WI38 (cell line): ENCODE data around the gene PPP2R3A.

ENCODE experiments used
- H3K4me3 ChIP-seq: 2 replicates; pipeline ENCODE4 v1.5.1; 2011; ENCODE audit warnings: low read depth, mild to moderate bottlenecking, control low read depth, low read length
- TF ChIP-seq, protein P1 (sequence below): IDR thresholded peaks from 2 replicates; pipeline ENCODE4 v1.5.1; 2012; ENCODE audit warnings: low read depth, mild to moderate bottlenecking, control low read depth, low read length

Gene PPP2R3A

DNA sequence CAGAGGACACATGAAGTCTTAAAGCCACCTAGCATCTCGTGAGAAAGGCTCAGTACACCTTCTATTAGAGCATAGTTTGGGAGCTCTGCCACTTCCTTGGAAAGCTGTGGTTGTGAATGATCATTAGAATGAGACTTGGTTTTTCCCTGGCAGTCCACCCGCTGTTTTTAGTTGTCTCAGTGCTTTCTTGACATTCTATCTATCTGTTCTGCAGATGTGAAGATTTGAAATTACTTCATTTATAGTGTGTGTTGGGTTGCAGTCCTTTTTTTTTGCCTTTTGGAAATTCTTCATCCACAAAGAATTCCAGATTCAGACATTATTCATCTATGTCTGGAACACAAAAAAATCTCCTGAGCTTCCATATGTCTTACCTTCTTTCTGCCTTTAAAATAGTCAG is 23.7 kb downstream of the PPP2R3A start:
- TF ChIP-seq, protein P1, sequence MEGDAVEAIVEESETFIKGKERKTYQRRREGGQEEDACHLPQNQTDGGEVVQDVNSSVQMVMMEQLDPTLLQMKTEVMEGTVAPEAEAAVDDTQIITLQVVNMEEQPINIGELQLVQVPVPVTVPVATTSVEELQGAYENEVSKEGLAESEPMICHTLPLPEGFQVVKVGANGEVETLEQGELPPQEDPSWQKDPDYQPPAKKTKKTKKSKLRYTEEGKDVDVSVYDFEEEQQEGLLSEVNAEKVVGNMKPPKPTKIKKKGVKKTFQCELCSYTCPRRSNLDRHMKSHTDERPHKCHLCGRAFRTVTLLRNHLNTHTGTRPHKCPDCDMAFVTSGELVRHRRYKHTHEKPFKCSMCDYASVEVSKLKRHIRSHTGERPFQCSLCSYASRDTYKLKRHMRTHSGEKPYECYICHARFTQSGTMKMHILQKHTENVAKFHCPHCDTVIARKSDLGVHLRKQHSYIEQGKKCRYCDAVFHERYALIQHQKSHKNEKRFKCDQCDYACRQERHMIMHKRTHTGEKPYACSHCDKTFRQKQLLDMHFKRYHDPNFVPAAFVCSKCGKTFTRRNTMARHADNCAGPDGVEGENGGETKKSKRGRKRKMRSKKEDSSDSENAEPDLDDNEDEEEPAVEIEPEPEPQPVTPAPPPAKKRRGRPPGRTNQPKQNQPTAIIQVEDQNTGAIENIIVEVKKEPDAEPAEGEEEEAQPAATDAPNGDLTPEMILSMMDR = no peak
- H3K4me3 ChIP-seq = no peak overlapping the region

DNA sequence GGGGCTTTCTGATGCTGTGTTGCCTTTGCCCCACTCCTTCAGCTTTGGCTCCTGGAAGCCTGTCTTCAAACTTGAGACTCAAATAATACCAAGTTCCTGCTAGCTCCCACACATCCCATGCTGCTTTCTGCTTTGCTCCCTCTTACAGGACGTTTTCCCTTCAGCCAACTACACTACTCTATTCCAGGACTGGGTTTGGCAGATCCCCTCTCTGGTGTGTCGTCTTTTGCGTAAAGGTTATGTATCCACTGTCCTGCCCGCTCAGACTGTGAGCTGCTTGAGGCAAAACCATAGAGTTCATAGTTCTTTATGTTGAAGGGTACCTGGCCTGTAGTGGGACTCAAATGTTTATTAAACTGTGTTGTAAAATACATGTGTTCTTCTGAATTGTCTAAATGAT is 25.4 kb downstream of the PPP2R3A start:
- no peak overlapping the region for H3K4me3 ChIP-seq
- TF ChIP-seq, protein P1 = no peak

DNA sequence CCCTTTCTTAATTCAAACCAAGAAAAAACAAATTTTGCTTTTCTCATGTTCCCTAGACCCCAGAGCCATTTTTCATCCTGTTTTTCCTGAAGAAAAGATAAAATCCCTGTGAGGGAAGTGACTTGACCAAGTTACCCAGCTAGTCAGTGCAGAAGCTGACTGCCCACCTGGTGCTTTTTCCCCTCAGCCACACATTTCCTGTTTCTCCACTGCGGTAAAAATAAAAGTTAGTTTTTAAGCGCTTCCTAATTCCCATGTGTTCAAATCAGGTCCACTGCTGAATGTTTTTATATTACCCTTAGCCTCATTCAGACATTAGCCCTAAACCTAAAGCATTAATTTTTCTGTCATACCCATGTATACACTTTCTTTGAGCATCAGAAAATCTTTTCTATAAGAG is 26.1 kb downstream of the PPP2R3A start:
- TF ChIP-seq, protein P1 = no peak
- H3K4me3 ChIP-seq = no peak overlapping the region

DNA sequence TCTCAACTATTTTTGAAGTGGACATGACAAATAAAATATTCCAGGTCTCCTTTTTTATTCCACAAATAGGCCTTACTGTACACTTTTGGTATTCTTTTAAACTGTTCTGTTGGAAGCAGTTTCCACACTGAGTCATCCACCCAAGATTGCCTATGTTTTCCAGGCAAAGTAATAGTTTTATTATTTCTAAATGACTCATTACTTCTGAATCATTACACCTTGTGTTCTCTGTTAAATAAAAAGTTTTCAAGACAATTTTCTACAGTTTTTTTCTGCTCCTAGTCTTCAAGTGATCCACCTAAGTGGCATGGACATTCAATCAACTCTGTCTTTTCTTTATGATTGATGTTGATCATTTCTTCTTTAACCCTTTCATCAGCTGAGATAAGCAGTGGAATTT is 26.5 kb downstream of the PPP2R3A start:
- TF ChIP-seq, protein P1 = no peak
- no peak overlapping the region for H3K4me3 ChIP-seq

DNA sequence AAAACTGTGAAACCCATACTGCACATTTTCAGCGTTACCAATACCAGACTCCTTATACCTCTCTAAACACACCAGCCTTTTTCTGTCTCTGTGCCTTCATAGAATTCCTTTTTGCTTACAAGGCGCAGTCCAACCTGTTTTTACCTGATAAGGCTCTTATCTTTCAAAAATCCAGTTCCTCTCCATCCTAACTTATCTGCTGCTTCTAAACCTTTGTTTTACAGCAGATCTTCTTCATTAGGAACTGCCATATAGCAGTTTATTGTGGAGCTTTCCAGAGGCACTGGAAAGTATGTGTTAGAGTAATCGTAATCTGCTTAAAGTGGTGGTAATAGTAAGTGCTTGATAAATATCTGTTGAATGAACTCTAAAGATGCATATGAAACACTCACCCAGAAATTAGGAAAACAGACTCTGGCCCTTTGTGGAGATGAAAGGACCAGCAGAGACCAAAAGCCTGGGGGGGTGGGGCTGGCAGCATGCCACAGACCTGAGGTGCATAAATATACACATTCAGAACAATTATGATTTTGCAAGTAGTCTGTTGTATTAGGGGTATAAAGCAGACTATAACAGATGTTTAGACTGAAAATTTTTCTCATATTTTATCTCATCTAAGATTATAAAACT is 29.3 kb downstream of the PPP2R3A start:
- H3K4me3 ChIP-seq = no peak overlapping the region
- TF ChIP-seq, protein P1 = no peak

DNA sequence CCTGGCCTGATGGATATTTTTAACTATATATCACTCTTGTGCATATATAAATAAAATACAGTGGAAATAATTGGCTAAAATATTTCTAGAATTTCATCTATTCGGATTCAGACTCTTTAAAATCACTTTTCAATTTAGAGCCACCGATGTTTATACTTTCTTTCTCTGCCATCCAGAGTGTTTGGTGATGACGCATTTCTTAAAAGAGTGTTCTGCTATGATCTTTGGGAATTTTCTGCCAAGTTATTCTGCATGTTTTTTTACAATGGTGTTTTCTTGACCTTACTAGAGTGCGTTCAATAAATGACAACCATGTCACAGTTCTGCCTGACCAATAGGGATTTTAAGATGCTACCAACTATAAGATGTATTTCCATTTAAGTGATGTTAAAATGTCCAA is 30.2 kb downstream of the PPP2R3A start:
- no peak overlapping the region for H3K4me3 ChIP-seq
- TF ChIP-seq, protein P1 = no peak

DNA sequence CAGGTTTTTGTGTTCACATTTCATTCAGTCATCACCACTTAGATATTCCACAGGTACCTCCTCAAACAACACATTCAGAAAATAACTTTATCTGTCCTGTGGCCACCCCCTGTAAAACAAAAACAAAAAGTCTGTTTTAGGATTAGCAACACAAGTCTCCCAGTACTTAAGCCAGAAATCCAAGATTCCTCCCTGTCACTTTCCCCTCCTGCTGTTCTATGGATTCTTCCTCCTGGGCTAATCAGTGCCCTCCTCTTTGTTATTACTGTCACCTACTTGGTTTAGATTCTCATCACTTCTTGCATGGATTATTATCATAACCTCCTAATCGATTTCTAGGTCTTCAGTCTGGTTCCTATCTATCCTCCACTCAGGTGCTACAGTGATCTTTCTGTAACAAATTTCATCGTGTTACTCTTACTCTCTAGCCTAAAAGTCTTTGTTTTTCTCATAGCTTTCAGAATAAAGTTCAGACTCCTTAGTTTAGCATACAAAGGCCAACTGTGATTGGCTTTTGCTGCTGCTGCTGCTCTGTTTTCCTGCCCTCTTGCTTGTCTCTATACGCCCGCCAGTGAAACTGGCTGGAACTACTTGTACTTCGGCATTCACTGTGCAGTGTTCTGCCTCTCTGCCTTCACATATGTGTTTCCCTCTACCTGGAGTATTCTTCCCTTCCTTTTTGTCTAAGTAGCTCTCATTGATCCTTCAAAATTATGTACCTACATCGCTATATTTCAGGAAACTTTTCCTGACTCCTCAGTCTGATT is 32.2 kb downstream of the PPP2R3A start:
- TF ChIP-seq, protein P1 = no peak
- no peak overlapping the region for H3K4me3 ChIP-seq
